CD14-positive monocyte (primary cell): ENCODE results near the gene DGKH. TPM values are rescaled to one million over a fixed set of nuclear protein-coding genes. Genes with fewer than 3 reads are reported as not detected.

Experiments
- DNase-seq, 3 donors: peaks; one replicate each; pipeline ENCODE4 v3.0.0-alpha.2; 2011 to 2022
- H2AFZ ChIP-seq: 2 replicates; pipeline ENCODE4 v1.6.0; 2012; ENCODE audit warnings: mild to moderate bottlenecking, low read depth, low read length, inconsistent platforms; ENCODE audit not compliant: insufficient read depth, poor library complexity, severe bottlenecking
- H3K27ac ChIP-seq, 2 donors: 1 replicate in 1 of 2; 2 replicates in 1 of 2; pipeline ENCODE4 v1.5.1; 2012 to 2013; ENCODE audit warnings: low read length in 2 of 2, control low read depth in 1 of 2, inconsistent platforms in 1 of 2, low read depth in 1 of 2, mild to moderate bottlenecking in 1 of 2
- H3K27me3 ChIP-seq, 2 donors: one replicate each; pipeline versions ENCODE4 v1.6.0 to v1.6.1; 2011 to 2013; ENCODE audit warnings: low read length in 2 of 2; ENCODE audit not compliant: control insufficient read depth in 2 of 2, insufficient read depth in 2 of 2
- H3K36me3 ChIP-seq, 2 donors: replicated peaks in 1 of 2; 1 replicate in 1 of 2; 2 replicates in 1 of 2; pipeline versions ENCODE4 v1.5.1 to v1.6.1; 2012 to 2013; ENCODE audit warnings: low read length in 2 of 2, control low read depth in 1 of 2, inconsistent platforms in 1 of 2, mild to moderate bottlenecking in 1 of 2; ENCODE audit not compliant: insufficient read depth in 2 of 2, control insufficient read depth in 1 of 2
- H3K4me1 ChIP-seq, 2 donors: 1 replicate in 1 of 2; 2 replicates in 1 of 2; pipeline versions ENCODE4 v1.5.1 to v1.6.1; 2012 to 2013; ENCODE audit warnings: low read length in 2 of 2, control low read depth in 1 of 2, inconsistent platforms in 1 of 2, mild to moderate bottlenecking in 1 of 2, moderate library complexity in 1 of 2; ENCODE audit not compliant: insufficient read depth in 2 of 2, control insufficient read depth in 1 of 2
- H3K4me2 ChIP-seq: replicated peaks from 2 replicates; pipeline ENCODE3; 2012; ENCODE audit warnings: low read length, moderate library complexity, mild to moderate bottlenecking; ENCODE audit not compliant: poor library complexity, severe bottlenecking; ENCODE audit errors: extremely low read depth
- H3K4me3 ChIP-seq, 3 experiments: fragments of 200-600 bp in 1 of 3; sonication (generic) in 1 of 3; replicated peaks in 1 of 3; 1 replicate in 2 of 3; 2 replicates in 1 of 3; pipeline ENCODE4 v1.5.1; 2011 to 2013; ENCODE audit warnings: low read length in 3 of 3, mild to moderate bottlenecking in 3 of 3, control low read depth in 2 of 3, low read depth in 2 of 3, inconsistent platforms in 1 of 3, moderate library complexity in 1 of 3
- H3K79me2 ChIP-seq: 2 replicates; pipeline ENCODE4 v1.6.0; 2012; ENCODE audit warnings: mild to moderate bottlenecking, control low read depth, inconsistent platforms, low read length, moderate library complexity; ENCODE audit not compliant: insufficient read depth
- H3K9ac ChIP-seq: 2 replicates; pipeline ENCODE4 v1.6.0; 2017; ENCODE audit warnings: low read length, mild to moderate bottlenecking; ENCODE audit not compliant: insufficient read depth, poor library complexity, severe bottlenecking
- H3K9me3 ChIP-seq, 2 donors: replicated peaks in 1 of 2; 1 replicate in 1 of 2; 2 replicates in 1 of 2; pipeline versions ENCODE4 v1.5.1 to v1.6.1; 2012 to 2013; ENCODE audit warnings: low read length in 2 of 2, control low read depth in 1 of 2; ENCODE audit not compliant: control insufficient read depth in 1 of 2, insufficient read depth in 1 of 2
- H4K20me1 ChIP-seq: 2 replicates; pipeline ENCODE4 v1.6.0; 2012; ENCODE audit warnings: mild to moderate bottlenecking, low read length, control low read depth, moderate library complexity; ENCODE audit not compliant: insufficient read depth
- H3K27ac Mint-ChIP-seq, 7 donors: one replicate each; pipeline ENCODE4 v1.8.0; 2020; ENCODE audit warnings: mild to moderate bottlenecking in 7 of 7, mixed read lengths in 7 of 7, moderate library complexity in 6 of 7, inconsistent platforms in 2 of 7
- H3K27me3 Mint-ChIP-seq, 3 donors: one replicate each; pipeline ENCODE4 v1.8.0; 2021 to 2022; ENCODE audit warnings: low read depth in 3 of 3, mild to moderate bottlenecking in 3 of 3, mixed read lengths in 3 of 3, moderate library complexity in 3 of 3, inconsistent platforms in 1 of 3
- H3K36me3 Mint-ChIP-seq, 2 donors: one replicate each; pipeline ENCODE4 v1.8.0; 2020; ENCODE audit warnings: mixed read lengths in 2 of 2, inconsistent platforms in 1 of 2, mild to moderate bottlenecking in 1 of 2
- H3K4me1 Mint-ChIP-seq: one replicate; pipeline ENCODE4 v1.8.0; 2020; ENCODE audit warnings: mild to moderate bottlenecking, mixed read lengths
- H3K4me3 Mint-ChIP-seq, 2 donors: one replicate each; pipeline ENCODE4 v1.8.0; 2020; ENCODE audit warnings: mild to moderate bottlenecking in 2 of 2, mixed read lengths in 2 of 2, moderate library complexity in 1 of 2
- H3K9me3 Mint-ChIP-seq, 7 donors: one replicate each; pipeline ENCODE4 v1.8.0; 2020 to 2022; ENCODE audit warnings: mixed read lengths in 7 of 7, mild to moderate bottlenecking in 6 of 7, moderate library complexity in 6 of 7, inconsistent platforms in 2 of 7
- WGBS: methylation state at CpG from one replicate; pipeline ENCODE4 v1.1.5; 2013; ENCODE audit warnings: missing lambda C conversion rate; ENCODE audit not compliant: insufficient coverage; 5-methylcytosine and 5-hydroxymethylcytosine counted together
- intact Hi-C, 2 donors: fragments of 100-400 bp; cut with micrococcal nuclease; formaldehyde crosslinking; loops; one replicate each; pipeline versions ENCODE4 v1.15.0 to v1.15.1; 2023
- polyA plus RNA-seq, 3 donors: library from polyadenylated mRNA; depleted of rRNA in 1 of 3; unstranded in 2 of 3; stranded (reverse) in 1 of 3; fragments of 300-500 nt in 2 of 3; fragments of >200 nt in 1 of 3; fragmentation: Illumina TruSeq in 2 of 3; gene quantifications; 1 replicate in 2 of 3; 2 replicates in 1 of 3; pipeline ENCODE4 v1.2.3, GENCODE V29; 2012 to 2021
- TF ChIP-seq, protein P1 (sequence below): fragments of 200-600 bp; IDR thresholded peaks from one replicate; pipeline ENCODE4 v1.8.0; 2022; ENCODE audit warnings: antibody characterized with exemption, mild to moderate bottlenecking

The DGKH gene
- polyA plus RNA-seq, 3 donors = 0.10 to 0.79 (median 0.15) TPM

DNA sequence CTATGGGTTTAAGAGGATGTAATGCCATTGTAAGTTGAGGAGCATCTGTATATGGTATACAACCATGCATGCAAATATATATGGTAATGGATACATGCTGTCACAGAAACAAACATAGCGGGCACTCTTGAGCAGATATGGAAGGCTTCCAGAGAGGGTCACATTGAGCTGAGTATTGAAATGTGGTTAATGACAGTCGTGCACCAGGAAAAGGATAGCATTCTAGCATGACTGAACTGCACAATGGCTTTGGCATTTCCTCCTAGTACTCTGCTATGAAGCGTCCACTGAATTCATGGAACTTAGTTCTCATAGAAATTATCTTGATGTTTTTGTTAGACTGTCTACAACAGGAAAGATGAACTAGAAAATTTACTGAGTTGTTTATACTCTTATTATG, 25.2 kb downstream of the DGKH start:
- TF ChIP-seq, protein P1, sequence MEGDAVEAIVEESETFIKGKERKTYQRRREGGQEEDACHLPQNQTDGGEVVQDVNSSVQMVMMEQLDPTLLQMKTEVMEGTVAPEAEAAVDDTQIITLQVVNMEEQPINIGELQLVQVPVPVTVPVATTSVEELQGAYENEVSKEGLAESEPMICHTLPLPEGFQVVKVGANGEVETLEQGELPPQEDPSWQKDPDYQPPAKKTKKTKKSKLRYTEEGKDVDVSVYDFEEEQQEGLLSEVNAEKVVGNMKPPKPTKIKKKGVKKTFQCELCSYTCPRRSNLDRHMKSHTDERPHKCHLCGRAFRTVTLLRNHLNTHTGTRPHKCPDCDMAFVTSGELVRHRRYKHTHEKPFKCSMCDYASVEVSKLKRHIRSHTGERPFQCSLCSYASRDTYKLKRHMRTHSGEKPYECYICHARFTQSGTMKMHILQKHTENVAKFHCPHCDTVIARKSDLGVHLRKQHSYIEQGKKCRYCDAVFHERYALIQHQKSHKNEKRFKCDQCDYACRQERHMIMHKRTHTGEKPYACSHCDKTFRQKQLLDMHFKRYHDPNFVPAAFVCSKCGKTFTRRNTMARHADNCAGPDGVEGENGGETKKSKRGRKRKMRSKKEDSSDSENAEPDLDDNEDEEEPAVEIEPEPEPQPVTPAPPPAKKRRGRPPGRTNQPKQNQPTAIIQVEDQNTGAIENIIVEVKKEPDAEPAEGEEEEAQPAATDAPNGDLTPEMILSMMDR = no peak
- no peak overlapping the region for H3K9ac ChIP-seq
- H3K79me2 ChIP-seq = no peaks in the 10 kb centered on the region
- H3K36me3 Mint-ChIP-seq = no peaks in the 10 kb centered on the region
- H3K27me3 Mint-ChIP-seq = no peaks in the 10 kb centered on the region
- intact Hi-C loops = no loop called here
- no peak overlapping the region for H3K27ac ChIP-seq
- no peak overlapping the region for H3K4me3 ChIP-seq
- no peak overlapping the region for H3K4me2 ChIP-seq
- no peaks in the 10 kb centered on the region for H3K4me1 ChIP-seq
- H3K9me3 Mint-ChIP-seq = peaks cover 0 to 3% (median 0%) of the 10 kb centered on the region in 7 donors
- no peaks in the 10 kb centered on the region for H4K20me1 ChIP-seq
- DNase-seq = no peak
- no peak overlapping the region for H3K27ac Mint-ChIP-seq
- H2AFZ ChIP-seq = no peak overlapping the region
- no peaks in the 10 kb centered on the region for H3K36me3 ChIP-seq
- H3K27me3 ChIP-seq = no peaks in the 10 kb centered on the region
- H3K4me1 Mint-ChIP-seq = peaks cover 5% of the 10 kb centered on the region
- WGBS = 100% methylated on average over 1 of the region's 3 CpGs
- H3K9me3 ChIP-seq = no peaks in the 10 kb centered on the region
- H3K4me3 Mint-ChIP-seq = no peak overlapping the region

DNA sequence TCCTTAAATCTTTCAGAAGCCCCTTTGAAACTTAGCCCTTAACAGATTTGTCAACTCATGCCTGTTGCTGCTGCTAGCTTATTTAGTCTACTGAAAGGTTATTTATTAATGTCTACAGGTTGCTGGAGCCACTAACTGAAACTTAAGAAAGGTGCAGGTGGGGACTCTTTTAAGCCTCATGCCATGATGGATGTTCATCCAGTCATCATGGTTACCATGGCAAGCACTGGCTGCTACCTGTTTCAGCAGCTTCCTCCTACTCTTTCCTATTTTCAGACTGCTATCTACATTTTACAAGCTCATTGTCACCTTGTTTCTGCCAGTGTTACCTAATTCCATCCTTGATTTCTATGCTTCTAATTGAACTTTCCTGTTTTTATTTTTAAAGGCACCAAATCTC, 27.1 kb downstream of the DGKH start:
- Mint-ChIP-seq H3K9me3 (peaks cover 0 to 3% (median 0%) of the 10 kb centered on the region in 7 donors), H3K27me3 (no peaks in the 10 kb centered on the region), H3K27ac (no peak overlapping the region), H3K4me1 (no peaks in the 10 kb centered on the region), H3K4me3 (no peak overlapping the region), H3K36me3 (no peaks in the 10 kb centered on the region)
- Histone ChIP-seq H3K9me3 (no peaks in the 10 kb centered on the region), H4K20me1 (no peaks in the 10 kb centered on the region), H3K4me3 (no peak overlapping the region), H3K36me3 (no peaks in the 10 kb centered on the region), H3K4me1 (no peaks in the 10 kb centered on the region), H3K4me2 (no peak overlapping the region), H3K9ac (no peak overlapping the region), H3K27me3 (no peaks in the 10 kb centered on the region), H2AFZ (no peak overlapping the region), H3K79me2 (no peaks in the 10 kb centered on the region), H3K27ac (no peak overlapping the region)
- TF ChIP-seq, protein P1 = no peak
- no peak for DNase-seq
- intact Hi-C loops = no loop called here
